ENCODE data around the gene RIOX2.
A peak's percentile ranks its signal among the peaks of the same experiment; 100 is the strongest.
"Not testable (repeated sequence)": the region's sequence is repeated elsewhere in the genome, so short reads cannot be mapped to it uniquely, and the experiment has no call there.

The RIOX2 gene

DNA sequence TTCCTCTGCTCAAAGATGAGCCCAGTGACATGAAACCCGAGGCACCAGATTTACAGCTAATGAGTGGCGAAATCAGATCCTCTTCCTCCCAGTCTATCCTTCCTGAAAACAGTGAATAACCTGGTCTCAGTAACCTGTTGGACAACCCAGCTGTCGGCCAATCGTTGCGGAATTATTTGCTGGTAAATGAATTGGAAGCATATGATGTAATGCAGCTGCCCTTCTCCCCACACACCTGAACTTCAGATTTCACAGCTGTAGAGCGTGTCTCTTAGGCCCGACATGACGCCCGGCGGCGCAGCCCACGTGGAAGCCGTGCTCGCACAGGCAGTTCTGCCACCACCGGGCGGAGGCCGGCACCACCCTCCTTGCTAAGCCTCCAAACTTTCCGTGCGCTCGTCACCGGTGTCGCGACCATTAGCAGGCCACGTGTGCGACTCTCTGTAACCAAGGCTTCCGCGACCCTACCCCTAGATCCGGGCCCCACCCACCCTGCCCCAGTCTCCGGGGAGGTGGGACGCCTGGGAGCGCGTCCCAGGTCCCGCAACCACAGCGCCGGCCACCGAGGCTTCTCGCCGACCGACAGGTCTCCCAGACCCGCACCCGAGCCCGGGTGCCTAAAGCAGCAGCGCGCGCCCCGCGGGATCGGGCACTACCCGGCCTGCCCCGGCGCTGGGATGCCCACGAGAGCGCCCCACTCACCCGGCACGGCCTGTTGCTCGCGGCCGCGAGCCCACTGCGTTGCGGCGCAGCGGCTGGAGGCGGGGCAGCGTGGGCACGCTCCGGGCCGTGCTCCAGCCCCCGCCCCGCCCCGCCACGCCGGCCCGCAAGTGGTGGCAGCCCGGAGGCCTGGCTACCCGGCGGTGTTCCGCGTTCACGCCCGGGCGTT lies at the start of gene RIOX2:
Gene RIOX2, minus strand, starts transcription at position 753 of the 889 bp plus-strand sequence. CDS start 4,838 bp downstream, outside the sequence.
- peak; percentile 64 for DNase-seq

DNA sequence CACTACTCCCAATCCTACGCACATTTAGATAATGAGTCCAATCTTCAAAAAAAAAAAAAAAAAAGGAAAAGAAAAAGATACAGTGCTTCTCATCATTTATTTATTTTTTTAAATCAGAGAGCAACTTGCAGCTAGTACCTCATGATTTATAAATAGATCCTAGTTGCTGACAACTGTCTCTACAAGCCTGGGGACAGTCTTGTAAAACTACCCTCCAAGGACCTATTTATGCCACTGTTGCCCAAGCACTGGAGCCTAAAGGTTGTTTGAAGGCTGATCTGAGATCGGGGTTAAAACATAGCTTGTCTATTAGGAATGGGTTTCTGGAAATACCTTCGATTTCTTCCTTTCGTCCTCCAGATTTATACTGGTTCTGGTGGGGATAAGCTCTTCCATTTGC lies 48.2 kb upstream of the RIOX2 start:
- DNase-seq, result no peak

GRCh38 chr3:98018301-98018700 lies 46.1 kb upstream of the RIOX2 start:
- DNase-seq, result no peak

DNA sequence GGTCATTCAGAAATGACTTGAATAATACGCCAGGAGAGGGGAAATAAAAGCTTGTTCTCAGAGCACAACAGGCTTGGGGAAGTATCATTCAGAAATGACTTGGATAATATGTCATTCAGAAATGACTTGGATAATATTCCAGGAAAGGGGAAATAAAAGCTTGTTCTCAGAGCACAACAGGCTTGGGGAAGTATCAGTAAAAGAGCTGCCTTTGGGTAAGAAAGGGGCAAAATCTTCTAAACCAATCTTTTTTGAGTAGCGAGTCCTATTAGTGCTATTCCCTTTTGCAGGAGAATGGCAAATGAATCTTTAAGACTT lies 42.0 kb upstream of the RIOX2 start:
- no peak for DNase-seq

DNA sequence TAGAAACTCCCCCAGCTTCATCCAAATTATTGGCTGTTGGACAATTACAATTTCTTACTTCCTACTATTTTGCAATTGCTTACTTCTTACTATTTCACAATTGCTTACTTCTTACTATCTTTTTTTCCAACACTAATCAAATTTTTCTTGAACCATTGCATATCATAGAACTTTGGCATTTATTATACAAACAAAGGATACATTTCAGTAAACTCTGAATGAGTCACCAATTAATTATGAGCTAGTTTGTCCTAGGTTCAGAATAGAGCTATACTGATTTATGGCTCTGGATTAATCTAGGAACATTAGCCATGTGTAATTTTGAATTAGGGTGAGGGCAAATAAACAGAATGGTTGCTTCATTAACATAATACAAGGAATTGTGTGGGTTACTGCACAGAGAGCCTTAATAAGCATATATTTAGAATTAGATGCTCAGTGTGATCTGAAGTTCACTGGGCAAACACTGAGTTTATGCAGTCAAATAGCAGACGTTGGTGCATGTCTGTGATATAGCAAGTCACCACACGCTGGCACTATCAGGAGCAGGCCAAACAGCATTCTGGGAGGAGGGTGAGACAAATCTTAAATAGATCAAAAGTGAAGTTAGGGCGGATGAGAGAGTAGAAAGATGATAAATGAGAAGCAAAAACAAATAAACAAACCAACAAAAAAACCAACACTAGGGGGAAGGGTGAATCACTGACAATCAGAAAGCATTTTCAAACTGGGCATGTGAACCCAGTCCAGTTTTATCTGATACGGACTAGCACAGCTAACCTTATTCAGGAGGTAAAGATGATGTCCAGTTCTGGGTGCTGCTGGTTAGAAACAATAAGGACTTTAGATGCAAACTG lies 41.4 kb upstream of the RIOX2 start:
- no peak for DNase-seq

DNA sequence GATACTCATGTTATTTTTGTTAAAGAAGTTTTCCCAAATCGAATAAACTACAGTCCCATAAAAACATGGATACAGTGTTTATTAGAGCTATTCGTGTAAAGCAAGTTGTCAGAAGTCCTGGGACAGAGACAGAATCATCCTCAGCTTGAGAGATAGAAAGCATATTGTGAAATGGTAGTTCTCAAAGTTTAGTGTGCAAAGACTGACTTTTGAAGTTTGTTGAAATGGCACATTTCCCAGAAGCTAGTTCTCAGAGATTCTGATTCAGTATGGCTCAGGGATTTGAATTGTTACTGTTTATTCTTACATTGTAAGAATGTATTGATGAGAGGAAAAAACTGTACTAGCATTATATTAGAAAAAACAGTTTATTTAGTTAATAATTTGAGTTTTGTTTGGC lies 40.7 kb upstream of the RIOX2 start:
- DNase-seq, result no peak

DNA sequence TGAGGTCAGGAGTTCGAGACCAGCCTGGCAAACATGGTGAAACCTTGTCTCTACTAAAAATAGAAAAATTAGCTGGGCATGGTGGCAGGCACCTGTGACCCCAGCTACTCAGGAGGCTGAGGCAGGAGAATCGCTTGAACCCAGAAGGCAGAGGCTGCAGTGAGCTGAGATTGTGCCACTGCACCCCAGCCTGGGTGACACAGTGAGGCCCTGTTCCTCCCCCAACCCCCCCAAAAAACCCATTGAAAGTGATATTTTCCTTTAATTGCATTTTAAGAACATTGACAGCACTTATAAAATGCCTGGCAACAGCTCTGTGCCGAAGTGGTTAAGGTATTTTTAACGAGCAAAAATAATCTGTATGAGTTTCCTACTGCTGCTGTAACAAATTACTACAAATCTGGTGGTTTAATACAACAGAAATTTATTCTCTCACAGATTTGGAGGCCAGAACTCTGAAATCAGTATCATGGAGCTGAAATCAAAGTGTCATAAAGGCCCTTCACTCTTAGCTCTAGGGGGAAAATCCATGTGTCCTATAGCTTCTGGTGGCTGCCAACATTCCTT lies 38.7 kb upstream of the RIOX2 start:
- DNase-seq, result not testable (repeated sequence)

DNA sequence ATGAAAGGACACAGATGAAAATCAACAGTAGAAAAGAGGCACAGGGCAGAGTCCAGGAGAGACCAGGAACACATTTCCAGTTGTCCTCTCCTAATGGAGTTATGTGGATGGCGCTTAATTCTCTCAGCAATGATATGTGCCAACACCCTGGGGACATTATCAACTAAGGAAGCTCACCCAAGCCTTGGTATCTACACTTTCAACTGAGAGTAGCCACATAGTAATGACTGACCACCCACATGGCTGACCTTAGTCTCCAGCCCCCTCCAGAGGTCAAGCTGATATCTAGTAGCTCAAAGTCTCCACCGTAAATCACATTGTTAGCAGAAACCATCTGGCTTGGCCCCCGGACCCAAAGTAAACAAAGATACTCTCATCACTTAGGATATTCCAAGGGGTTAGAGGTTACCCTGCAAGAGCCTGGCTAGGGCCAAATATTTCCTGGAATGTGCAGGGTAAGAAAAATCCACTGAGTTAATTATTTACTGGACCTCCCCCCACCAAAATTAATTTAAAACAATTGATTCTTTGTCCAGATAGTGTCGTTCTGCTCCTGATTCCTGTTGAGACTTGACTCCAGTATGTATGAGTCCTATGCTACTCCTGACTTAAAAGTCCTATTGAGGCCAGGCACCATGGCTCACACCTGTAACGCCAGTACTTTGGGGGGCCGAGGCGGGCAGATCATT lies 38.1 kb upstream of the RIOX2 start:
- DNase-seq, result no peak

DNA sequence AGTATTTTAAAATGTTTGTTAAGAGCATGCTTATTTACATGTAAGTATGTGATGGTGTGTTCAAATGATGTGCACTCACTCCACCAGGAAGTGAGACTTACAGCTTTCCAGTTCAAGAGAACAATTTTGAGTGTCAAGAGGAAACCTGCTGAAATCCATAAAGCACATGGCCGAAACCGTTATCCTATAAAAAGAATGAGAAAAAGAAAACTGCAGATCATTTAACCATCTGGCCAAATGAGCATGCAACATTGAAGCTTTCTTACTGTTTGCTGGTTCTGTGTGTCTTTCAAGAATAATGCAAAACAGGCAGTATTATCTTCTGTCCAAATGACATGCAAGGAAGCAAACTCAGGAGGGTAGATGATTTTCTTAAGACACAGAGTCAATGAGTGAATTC lies 36.6 kb upstream of the RIOX2 start:
- DNase-seq, result no peak

GRCh38 chr3:98005438-98005837 lies 33.2 kb upstream of the RIOX2 start:
- no peak for DNase-seq

GRCh38 chr3:98004721-98005120 lies 32.5 kb upstream of the RIOX2 start:
- DNase-seq, result no peak

DNA sequence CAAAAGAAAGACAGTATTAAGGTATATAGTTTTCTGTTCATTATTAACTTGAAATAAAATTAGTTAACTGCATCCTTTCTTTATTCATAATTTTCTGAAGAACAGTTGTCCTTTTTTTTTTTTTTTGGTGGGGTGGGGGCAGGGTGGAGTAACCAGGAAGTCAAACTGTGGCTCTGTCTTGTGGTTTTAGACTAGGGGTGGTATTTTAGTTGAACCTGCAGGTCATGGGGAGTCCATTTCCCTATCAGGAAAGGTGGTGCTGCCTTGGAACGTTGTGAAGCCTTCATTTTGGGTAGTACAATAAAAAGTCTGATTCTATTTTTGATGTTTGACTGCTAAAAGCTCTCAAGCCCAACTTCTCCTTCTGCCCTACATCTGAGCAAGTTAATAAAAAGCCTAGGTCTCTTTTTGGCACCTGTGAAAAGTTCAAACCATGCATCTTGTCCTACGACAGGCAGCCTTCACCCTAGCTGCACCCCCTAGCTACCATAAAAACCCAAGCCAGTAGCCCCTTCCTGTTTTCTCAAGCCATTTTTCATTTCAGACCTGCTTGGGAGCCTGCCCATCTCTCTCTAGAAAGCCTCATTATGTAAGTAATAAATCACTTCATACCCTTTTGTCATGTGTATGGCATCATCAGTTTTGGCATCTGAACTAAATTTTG lies 31.2 kb upstream of the RIOX2 start:
- DNase-seq, result no peak

GRCh38 chr3:98002717-98003116 lies 30.5 kb upstream of the RIOX2 start:
- DNase-seq, result no peak

GRCh38 chr3:97999994-98000393 lies 27.8 kb upstream of the RIOX2 start:
- no peak for DNase-seq

GRCh38 chr3:97999103-97999502 lies 26.9 kb upstream of the RIOX2 start:
- DNase-seq, result no peak

DNA sequence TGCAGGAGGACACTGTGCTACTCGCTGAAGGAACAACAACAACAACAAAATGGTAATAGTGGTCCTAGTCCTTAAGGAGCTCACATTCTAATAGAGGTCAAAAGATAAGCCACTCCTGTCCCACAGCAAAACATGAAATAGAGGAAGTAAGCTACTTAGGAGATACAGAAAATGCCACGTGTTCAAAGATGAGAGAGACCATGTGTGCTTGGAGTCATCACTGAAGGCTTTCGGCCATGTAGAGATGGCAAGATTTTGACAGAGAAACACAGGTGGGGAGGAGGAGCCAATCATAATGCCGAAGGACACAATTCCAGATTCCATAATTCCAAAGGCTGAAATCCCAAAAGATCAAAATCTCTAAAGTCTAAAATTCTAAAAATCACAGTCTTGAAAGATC lies 24.8 kb upstream of the RIOX2 start:
- DNase-seq, result no peak

GRCh38 chr3:97994328-97994945 lies 22.2 kb upstream of the RIOX2 start:
- no peak for DNase-seq

DNA sequence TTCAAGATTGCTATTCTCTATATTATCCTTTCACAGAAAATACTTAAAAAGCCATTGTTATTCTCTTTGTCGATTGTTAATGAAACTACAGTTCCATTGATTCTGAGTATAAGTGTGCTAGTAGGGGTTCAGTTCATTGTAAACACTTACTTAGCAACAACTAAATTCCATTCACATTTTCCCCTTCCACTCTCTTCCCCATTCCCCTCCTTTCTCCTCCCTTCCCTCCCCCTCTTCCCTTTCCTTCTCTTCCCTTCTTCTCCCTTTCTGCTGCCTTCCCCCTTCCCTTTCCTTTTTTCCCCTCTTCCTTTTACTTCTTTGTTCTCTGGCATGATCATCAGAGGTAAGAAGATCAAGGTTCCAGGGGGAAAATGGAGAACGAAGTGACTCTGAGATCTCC lies 21.3 kb upstream of the RIOX2 start:
- no peak for DNase-seq

GRCh38 chr3:97992547-97993173 lies 20.4 kb upstream of the RIOX2 start:
- DNase-seq, result no peak

GRCh38 chr3:97991293-97991682 lies 19.1 kb upstream of the RIOX2 start:
- DNase-seq, result no peak

DNA sequence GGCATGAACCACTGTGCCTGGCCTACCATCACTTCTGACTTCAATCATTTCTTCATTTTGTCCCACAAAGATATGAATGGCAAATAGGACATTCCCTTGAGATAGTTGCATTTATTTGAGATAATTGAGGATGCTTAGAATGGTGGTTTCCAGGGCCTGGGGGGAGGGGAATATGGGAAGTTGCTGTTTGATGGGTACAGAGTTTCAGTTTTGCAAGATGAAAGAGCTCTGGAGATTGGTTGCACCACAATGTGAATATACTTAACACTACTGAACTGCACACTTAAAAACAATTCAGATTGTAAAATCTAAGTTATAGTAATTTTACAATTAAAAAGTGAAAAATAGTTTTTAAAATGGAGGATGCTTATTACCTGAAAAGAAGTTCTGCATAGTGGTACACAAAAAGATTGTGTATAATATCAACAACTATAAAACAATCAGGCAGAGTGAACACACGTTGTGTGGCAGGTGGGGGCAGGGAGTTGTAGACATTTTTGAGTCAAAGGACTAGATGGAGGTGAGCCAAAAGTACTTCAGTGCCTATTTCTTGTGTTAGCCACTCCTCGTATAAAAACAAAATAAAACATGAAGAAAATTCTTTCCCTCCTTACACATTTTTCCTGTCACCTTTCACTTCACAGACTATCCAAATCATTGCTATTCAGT lies 18.5 kb upstream of the RIOX2 start:
- DNase-seq, result no peak

All from COR-L47 (cell line).